ENCODE results near the gene PECR.

DNA sequence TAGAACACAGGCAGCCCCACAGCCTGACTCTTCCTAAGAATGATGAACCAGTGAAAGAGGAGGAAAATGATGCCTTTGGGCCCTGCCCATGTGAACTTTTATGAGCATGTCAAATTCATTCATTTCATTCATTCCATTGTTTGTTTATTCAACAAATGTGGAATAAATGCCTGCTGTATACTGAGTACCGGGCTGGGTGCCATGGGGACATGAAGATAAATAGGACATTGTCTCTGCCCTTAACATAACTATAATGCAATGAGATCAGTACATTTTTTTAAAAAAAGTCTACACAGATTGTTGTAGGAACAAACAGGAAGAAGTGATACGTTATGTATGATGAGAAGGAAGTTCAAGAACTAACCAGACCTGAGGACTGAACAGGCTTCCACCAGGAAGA is 83.0 kb downstream of the PECR start:
- TF ChIP-seq, protein P1, sequence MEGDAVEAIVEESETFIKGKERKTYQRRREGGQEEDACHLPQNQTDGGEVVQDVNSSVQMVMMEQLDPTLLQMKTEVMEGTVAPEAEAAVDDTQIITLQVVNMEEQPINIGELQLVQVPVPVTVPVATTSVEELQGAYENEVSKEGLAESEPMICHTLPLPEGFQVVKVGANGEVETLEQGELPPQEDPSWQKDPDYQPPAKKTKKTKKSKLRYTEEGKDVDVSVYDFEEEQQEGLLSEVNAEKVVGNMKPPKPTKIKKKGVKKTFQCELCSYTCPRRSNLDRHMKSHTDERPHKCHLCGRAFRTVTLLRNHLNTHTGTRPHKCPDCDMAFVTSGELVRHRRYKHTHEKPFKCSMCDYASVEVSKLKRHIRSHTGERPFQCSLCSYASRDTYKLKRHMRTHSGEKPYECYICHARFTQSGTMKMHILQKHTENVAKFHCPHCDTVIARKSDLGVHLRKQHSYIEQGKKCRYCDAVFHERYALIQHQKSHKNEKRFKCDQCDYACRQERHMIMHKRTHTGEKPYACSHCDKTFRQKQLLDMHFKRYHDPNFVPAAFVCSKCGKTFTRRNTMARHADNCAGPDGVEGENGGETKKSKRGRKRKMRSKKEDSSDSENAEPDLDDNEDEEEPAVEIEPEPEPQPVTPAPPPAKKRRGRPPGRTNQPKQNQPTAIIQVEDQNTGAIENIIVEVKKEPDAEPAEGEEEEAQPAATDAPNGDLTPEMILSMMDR (IDR thresholded peaks at IDR 0.05) = no peak
- TF ChIP-seq EZH2 (IDR thresholded peaks at IDR 0.05; ENCODE audit: borderline replicate concordance, insufficient read depth, low read depth, low read length, poor library complexity, severe bottlenecking) = no peak

All from B cell (primary cell).